GM12878 (cell line): ENCODE measurements around the gene SERPINA6. TPM values are rescaled to one million over a fixed set of nuclear protein-coding genes. Genes with fewer than 3 reads are reported as not detected.

ENCODE experiments used
- ASH2L ChIP-seq: fragments of 300-600, 200-600 bp; sonication (generic); IDR thresholded peaks from 2 replicates; pipeline ENCODE4 v1.6.1; 2017; ENCODE audit warnings: low read depth, mild to moderate bottlenecking, borderline replicate concordance
- CREM ChIP-seq: IDR thresholded peaks from 2 replicates; pipeline ENCODE4 v1.6.1; 2014; ENCODE audit warnings: antibody characterized with exemption, low read depth
- HDGF ChIP-seq: fragments of 450-650 bp; IDR thresholded peaks from 2 replicates; pipeline ENCODE4 v1.6.1; 2016; ENCODE audit warnings: antibody characterized with exemption
- RCOR1 ChIP-seq: conservative IDR thresholded peaks from 2 replicates; pipeline ENCODE4 v1.6.1; 2012; ENCODE audit warnings: low read depth, low read length, improper control_type of control experiment
- SUPT20H ChIP-seq: IDR thresholded peaks from 2 replicates; pipeline ENCODE4 v1.6.1; 2011; ENCODE audit warnings: low read depth, mild to moderate bottlenecking, low read length, moderate library complexity, borderline replicate concordance; ENCODE audit not compliant: control insufficient read depth
- SUZ12 ChIP-seq: fragments of 200-600 bp; sonication (generic); IDR thresholded peaks from one replicate; pipeline ENCODE4 v1.6.1; 2018; ENCODE audit warnings: antibody characterized with exemption, mild to moderate bottlenecking; ENCODE audit not compliant: unreplicated experiment
- YY1 ChIP-seq: IDR thresholded peaks from 2 replicates; pipeline ENCODE4 v1.6.1; 2011; ENCODE audit warnings: low read depth, mild to moderate bottlenecking, low read length
- polyA plus RNA-seq, 11 experiments: library from polyadenylated mRNA; depleted of rRNA in 4 of 11; unstranded in 6 of 11; stranded (reverse) in 5 of 11; fragments of >200 nt; fragmentation: Nextera tagmentation in 4 of 11; fragmentation: Illumina TruSeq in 1 of 11; extraction: Ambion mirVana in 4 of 11; extraction: Trizol in 1 of 11; gene quantifications; 1 replicate in 1 of 11; 2 replicates in 10 of 11; pipeline versions ENCODE4 v1.2.1 to v1.2.3, GENCODE V29; 2011 to 2016; ENCODE audit warnings: inconsistent platforms in 2 of 11, missing spikeins in 2 of 11, low read depth in 1 of 11
- total RNA-seq, 4 experiments: library from RNA; depleted of rRNA in 3 of 4; stranded (reverse); fragments of >200 nt in 3 of 4; fragmentation: Illumina TruSeq in 1 of 4; extraction: Trizol in 1 of 4; gene quantifications; 2 replicates each; pipeline versions ENCODE4 v1.2.1 to v1.2.3, GENCODE V29; 2013 to 2021
- TF ChIP-seq, protein P1 (sequence below): fragments of 450-650 bp; IDR thresholded peaks from 2 replicates; pipeline ENCODE4 v1.6.1; 2016; ENCODE audit warnings: mild to moderate bottlenecking
- TF ChIP-seq, protein P2 (sequence below): fragments of 450-650 bp; formaldehyde crosslinking; IDR thresholded peaks from 2 replicates; pipeline ENCODE4 v1.4.0; 2022; ENCODE audit warnings: mild to moderate bottlenecking, moderate library complexity

SERPINA6 gene
- total and polyA plus RNA-seq, 10 of the 15 experiments (the other 5 are each of a cell fraction or from before 2014, with no cell fraction given) = 0.11 to 0.27 (median 0.23) TPM; not detected in 7

DNA sequence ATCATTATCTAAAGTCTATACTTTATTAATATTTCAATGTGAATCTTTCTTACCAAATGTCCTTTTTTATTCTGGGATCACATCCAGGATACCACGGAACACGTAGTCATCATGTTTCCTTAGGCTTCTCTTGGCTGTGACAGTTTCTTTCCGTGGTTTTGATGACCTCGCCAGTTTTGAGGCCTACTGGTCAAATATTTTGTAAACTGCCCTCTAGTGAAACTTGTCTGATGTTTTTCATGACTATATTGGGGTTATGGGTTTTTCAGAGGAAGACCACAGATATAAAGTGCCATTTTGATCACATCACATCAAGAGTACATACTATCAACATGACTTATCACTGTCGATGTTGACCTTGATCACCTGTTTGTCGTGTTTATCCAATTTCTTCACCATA, 14.1 kb upstream of the SERPINA6 start (continued):
- TF ChIP-seq, protein P1, sequence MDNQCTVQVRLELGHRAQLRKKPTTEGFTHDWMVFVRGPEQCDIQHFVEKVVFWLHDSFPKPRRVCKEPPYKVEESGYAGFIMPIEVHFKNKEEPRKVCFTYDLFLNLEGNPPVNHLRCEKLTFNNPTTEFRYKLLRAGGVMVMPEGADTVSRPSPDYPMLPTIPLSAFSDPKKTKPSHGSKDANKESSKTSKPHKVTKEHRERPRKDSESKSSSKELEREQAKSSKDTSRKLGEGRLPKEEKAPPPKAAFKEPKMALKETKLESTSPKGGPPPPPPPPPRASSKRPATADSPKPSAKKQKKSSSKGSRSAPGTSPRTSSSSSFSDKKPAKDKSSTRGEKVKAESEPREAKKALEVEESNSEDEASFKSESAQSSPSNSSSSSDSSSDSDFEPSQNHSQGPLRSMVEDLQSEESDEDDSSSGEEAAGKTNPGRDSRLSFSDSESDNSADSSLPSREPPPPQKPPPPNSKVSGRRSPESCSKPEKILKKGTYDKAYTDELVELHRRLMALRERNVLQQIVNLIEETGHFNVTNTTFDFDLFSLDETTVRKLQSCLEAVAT = no peak
- no peak for TF ChIP-seq SUPT20H
- TF ChIP-seq ASH2L = no peak
- no peak for TF ChIP-seq SUZ12
- TF ChIP-seq, protein P2, sequence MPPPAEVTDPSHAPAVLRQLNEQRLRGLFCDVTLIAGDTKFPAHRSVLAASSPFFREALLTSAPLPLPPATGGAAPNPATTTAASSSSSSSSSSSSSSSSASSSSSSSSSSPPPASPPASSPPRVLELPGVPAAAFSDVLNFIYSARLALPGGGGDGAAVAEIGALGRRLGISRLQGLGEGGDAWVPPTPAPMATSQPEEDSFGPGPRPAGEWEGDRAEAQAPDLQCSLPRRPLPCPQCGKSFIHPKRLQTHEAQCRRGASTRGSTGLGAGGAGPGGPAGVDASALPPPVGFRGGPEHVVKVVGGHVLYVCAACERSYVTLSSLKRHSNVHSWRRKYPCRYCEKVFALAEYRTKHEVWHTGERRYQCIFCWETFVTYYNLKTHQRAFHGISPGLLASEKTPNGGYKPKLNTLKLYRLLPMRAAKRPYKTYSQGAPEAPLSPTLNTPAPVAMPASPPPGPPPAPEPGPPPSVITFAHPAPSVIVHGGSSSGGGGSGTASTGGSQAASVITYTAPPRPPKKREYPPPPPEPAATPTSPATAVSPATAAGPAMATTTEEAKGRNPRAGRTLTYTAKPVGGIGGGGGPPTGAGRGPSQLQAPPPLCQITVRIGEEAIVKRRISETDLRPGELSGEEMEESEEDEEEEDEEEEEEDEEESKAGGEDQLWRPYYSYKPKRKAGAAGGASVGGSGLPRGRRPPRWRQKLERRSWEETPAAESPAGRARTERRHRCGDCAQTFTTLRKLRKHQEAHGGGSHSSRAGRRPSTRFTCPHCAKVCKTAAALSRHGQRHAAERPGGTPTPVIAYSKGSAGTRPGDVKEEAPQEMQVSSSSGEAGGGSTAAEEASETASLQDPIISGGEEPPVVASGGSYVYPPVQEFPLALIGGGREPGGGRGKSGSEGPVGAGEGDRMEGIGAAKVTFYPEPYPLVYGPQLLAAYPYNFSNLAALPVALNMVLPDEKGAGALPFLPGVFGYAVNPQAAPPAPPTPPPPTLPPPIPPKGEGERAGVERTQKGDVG (CRISPR knock-in tag) = no peak
- TF ChIP-seq YY1 = no peak
- TF ChIP-seq RCOR1 = no peak
- no peak for TF ChIP-seq HDGF
- TF ChIP-seq CREM = no peak
